AG09319 (cell line): ENCODE measurements around the gene TOGARAM2.

Source experiments
- DNase-seq: peaks from one replicate; pipeline ENCODE4 v3.0.0-alpha.2; 2010; ENCODE audit warnings: low read depth; ENCODE audit errors: extremely low read depth
- TF ChIP-seq, protein P1 (sequence below): IDR thresholded peaks from 2 replicates; pipeline ENCODE4 v1.5.1; 2011; ENCODE audit warnings: low read depth, mild to moderate bottlenecking, inconsistent platforms, low read length, moderate library complexity

TOGARAM2 gene

DNA sequence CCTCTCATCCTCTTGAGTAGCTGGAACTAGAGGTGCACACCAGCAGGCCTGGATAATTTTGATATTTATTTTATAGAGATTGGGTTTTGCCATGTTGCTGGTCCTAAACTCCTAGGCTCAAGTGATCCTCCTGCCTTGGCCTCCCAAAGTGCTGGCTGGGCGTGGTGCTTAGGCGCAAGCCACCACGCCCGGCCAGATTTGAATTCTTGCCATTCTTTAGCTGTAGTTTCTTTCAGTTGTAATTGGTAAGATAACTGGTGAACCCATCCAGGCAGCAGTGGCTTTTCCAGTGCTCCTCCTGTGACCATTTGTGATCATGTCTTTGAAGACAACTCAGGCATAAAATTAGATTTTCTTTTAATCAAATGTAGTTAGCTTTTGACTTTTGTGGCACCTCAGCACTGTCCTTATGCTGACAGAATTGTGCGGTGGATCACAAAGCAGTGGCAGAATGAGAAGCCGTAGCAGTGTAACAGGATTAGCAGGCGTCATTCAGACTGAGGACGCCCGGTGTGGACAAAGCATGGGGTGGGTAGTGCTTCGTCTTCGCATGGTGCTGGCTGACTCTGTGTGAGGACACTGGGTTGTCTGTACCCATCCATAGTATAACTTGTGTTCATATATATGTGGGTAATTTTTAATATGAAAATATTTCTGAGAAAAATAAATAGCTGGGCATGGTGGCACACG lies 30.0 kb upstream of the TOGARAM2 start:
- TF ChIP-seq, protein P1, sequence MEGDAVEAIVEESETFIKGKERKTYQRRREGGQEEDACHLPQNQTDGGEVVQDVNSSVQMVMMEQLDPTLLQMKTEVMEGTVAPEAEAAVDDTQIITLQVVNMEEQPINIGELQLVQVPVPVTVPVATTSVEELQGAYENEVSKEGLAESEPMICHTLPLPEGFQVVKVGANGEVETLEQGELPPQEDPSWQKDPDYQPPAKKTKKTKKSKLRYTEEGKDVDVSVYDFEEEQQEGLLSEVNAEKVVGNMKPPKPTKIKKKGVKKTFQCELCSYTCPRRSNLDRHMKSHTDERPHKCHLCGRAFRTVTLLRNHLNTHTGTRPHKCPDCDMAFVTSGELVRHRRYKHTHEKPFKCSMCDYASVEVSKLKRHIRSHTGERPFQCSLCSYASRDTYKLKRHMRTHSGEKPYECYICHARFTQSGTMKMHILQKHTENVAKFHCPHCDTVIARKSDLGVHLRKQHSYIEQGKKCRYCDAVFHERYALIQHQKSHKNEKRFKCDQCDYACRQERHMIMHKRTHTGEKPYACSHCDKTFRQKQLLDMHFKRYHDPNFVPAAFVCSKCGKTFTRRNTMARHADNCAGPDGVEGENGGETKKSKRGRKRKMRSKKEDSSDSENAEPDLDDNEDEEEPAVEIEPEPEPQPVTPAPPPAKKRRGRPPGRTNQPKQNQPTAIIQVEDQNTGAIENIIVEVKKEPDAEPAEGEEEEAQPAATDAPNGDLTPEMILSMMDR, result no peak
- DNase-seq, result no peak

DNA sequence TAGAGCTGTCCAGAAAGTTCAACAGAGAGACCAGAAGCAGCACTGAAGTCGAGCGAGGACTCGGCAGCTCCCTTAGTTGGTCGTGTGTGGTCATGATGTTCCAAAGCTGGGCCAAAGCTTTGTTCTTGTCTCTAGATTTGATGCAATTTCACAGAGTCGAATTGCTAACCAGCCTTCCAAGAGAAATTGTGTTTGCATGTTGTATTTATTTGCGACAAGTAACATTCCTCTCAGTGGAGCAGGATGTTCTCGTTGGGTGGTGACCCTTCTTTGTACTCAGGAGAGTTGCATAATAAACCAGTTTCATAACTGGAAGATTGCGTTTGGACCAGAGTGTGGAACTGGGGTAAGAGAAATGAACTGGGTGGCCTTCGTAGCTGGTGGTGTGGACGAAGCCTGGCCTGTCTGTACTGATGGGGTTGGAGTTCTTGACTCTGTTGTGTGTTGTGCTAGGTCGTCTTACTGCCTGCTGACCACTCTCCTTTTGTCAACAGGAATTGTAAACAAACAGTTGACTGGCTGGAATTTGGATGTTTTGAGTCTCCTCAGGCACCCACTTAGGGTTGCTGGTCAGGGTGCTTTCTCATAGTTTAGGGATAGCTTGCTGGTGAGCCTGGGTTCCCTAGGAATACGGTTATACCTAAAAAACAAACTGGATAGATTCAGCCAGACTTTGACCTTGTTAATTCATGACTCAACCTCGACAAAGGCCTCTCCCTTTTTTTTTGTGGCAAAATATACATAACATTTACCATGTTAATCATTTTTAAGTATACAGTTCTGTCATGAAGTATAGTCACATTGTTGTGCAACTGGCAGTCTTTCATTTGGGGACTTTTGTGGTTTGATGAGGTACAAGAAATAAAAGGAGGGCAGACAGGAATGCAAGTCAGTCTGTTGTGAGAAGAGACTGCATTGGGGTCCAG lies 28.9 kb upstream of the TOGARAM2 start:
- DNase-seq, result no peak
- TF ChIP-seq, protein P1, result no peak

DNA sequence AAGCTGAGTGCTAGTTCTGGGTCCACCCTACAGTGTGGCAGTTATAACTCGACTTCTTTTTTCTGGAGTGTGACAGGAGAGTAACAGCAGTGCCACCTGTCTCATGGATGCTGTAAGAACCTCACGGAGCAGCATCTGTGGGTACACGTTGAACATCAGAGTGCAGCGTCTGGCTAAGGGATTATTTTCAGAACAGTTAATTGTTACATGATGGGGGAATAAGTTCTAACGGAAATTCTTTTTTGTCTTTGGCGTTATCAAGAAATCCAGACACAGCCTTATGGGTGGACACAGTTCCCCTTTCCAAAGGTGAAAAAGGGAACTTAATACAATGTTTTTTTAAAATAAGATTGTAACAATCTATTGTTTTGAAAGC lies 28.3 kb upstream of the TOGARAM2 start:
- DNase-seq, result no peak
- TF ChIP-seq, protein P1, result no peak

DNA sequence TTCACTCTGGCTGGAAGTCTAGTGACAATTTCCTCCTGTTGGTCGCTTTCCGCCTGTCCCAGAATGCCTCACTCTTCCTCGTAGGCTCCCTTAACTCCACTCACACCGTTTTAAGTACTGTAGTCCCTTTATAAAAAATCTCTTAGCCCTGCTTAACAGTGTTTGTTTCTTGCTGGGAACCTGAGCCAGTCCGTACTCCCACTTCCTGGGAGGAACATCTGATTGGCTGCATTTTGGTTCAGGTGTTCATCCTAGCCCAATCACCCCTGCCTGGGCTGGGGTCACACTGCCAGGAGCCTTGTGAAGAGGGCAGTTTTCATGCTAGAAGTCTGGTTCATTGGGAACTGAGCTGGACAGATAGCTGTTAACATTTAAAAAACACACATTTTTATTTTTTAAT lies 25.6 kb upstream of the TOGARAM2 start:
- DNase-seq, result no peak
- TF ChIP-seq, protein P1, result no peak

DNA sequence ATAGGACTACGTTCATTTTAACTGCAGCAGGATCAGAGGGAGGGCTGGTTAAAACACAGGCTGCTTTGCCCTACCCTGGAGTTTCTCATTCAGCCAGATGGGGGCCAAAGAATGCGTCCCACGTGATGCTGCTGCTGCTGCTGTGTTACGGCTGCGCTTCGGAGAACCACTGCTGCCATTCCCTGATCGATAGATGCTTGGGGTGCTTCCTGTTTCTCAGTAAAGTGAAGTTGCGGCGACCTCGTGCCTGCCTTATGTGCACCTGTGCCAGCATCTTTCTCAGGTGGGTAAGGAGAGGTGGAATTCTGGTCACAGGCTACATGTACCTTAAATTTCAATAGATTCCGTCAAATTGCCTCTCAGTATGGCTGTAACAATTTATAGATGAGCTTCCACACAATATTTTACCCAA lies 24.7 kb upstream of the TOGARAM2 start:
- TF ChIP-seq, protein P1, result peak; percentile 30
- no peak for DNase-seq

DNA sequence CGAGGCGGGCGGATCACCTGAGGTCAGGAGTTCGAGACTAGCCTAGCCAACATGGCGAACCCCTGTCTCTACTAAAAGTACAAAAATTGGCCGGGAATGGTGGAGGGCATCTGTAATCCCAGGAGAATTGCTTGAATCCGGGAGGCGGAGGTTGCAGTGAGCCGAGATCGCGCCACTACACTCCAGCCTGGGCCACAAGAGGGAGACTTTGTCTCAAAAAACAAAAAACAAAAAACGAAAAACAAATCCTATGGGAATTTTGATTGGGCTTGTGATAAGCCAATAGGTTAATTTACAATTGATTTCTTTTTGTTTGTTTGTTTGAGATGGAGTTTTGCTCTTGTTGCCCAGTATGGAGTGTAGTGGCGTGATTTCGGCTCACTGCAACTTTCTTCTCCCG lies 24.2 kb upstream of the TOGARAM2 start:
- TF ChIP-seq, protein P1, result peak; percentile 53
- DNase-seq, result no peak

DNA sequence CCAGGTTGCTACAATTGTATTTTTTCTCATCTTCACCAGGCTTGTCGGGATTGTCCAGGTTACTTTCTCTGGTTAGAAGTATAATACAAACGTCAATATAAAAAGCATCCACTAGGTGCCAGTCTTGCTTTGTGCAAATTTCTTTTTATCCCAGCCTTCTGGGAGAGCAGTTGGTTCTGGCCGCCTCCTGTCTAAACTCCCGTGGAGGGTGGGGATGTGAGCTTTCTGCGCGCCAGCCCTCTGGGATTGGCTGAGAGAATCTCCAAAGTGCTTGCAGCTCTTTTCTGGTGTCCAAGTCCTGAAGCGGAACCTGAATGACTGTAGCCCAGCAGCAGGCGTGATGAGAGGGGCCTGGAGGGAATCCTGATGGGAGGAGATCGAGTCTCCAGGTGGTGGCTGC lies 22.4 kb upstream of the TOGARAM2 start:
- peak; percentile 45 for DNase-seq
- TF ChIP-seq, protein P1, result peak; percentile 48
